Activated T-helper 2 cell treated with anti-CD3 and anti-CD28 coated beads, Interferon-gamma antibody, Interleukin-2, Interleukin-4, amounts not matched to agents 10 μg/mL and 5 μg/mL and 100 μg/mL, durations not matched to agents 14 hours and 24 hours and 36 hours (primary cell): ENCODE data around the gene ZDHHC1. TPM values are rescaled to one million over a fixed set of nuclear protein-coding genes. Genes with fewer than 3 reads are reported as not detected.
A peak's percentile ranks its signal among the peaks of the same experiment; 100 is the strongest.

ENCODE experiments used
- DNase-seq: peaks from one replicate; pipeline ENCODE4 v3.0.0; 2021; ENCODE audit warnings: low spot score
- H3K27ac Mint-ChIP-seq: one replicate; pipeline ENCODE4 v1.8.0; 2021; ENCODE audit warnings: mixed read lengths
- H3K27me3 Mint-ChIP-seq: one replicate; pipeline ENCODE4 v1.8.0; 2021; ENCODE audit warnings: low read depth, mixed read lengths
- H3K36me3 Mint-ChIP-seq: one replicate; pipeline ENCODE4 v1.8.0; 2021; ENCODE audit warnings: low read depth, mixed read lengths
- H3K4me1 Mint-ChIP-seq: one replicate; pipeline ENCODE4 v1.8.0; 2021; ENCODE audit warnings: low read depth, mixed read lengths
- H3K4me3 Mint-ChIP-seq: one replicate; pipeline ENCODE4 v1.8.0; 2021; ENCODE audit warnings: low read depth, mild to moderate bottlenecking, moderate library complexity, mixed read lengths
- H3K9me3 Mint-ChIP-seq: one replicate; pipeline ENCODE4 v1.8.0; 2021; ENCODE audit warnings: mixed read lengths
- intact Hi-C: fragments of 100-400 bp; cut with micrococcal nuclease; formaldehyde crosslinking; loops from one replicate; pipeline ENCODE4 v1.15.1; 2023
- total RNA-seq: library from RNA; stranded (reverse); gene quantifications from 2 replicates; pipeline ENCODE4 v1.2.3, GENCODE V29; 2022

The ZDHHC1 gene
- total RNA-seq, 1 donor from 2014 or later, result 1.4 TPM

- Mint-ChIP-seq H3K27ac (no peak overlapping the region), H3K9me3 (no peaks in the 10 kb centered on the region), H3K4me3 (no peak overlapping the region), H3K36me3 (no peaks in the 10 kb centered on the region), H3K27me3 (no peaks in the 10 kb centered on the region), H3K4me1 (peaks cover 3% of the 10 kb centered on the region)
- intact Hi-C loops, result no loop called here
- no peak for DNase-seq
Observed at GRCh38 chr16:67445441-67445912, 29.2 kb upstream of the ZDHHC1 start.

GRCh38 chr16:67445126-67445426, 28.8 kb upstream of the ZDHHC1 start:
- no peak overlapping the region for H3K27ac Mint-ChIP-seq
- no peaks in the 10 kb centered on the region for H3K36me3 Mint-ChIP-seq
- no peak for DNase-seq
- intact Hi-C loops, result no loop called here
- peaks cover 3% of the 10 kb centered on the region for H3K4me1 Mint-ChIP-seq
- H3K4me3 Mint-ChIP-seq, result no peak overlapping the region
- no peaks in the 10 kb centered on the region for H3K9me3 Mint-ChIP-seq
- H3K27me3 Mint-ChIP-seq, result no peaks in the 10 kb centered on the region

GRCh38 chr16:67444259-67445125, 28.2 kb upstream of the ZDHHC1 start:
- no peak overlapping the region for H3K27ac Mint-ChIP-seq
- H3K4me1 Mint-ChIP-seq, result peaks cover 3% of the 10 kb centered on the region
- H3K9me3 Mint-ChIP-seq, result no peaks in the 10 kb centered on the region
- no peak for DNase-seq
- no peaks in the 10 kb centered on the region for H3K36me3 Mint-ChIP-seq
- no peak overlapping the region for H3K4me3 Mint-ChIP-seq
- no peaks in the 10 kb centered on the region for H3K27me3 Mint-ChIP-seq
- intact Hi-C loops, result no loop called here

- H3K4me1 Mint-ChIP-seq, result peaks cover 3% of the 10 kb centered on the region
- DNase-seq, result no peak
- peaks cover 7% of the 10 kb centered on the region for H3K36me3 Mint-ChIP-seq
- H3K27ac Mint-ChIP-seq, result no peak overlapping the region
- H3K9me3 Mint-ChIP-seq, result no peaks in the 10 kb centered on the region
- no peak overlapping the region for H3K4me3 Mint-ChIP-seq
- H3K27me3 Mint-ChIP-seq, result no peaks in the 10 kb centered on the region
- intact Hi-C loops, result no loop called here
Observed at GRCh38 chr16:67443265-67443664, 27.0 kb upstream of the ZDHHC1 start.

GRCh38 chr16:67442581-67443255, 26.4 kb upstream of the ZDHHC1 start:
- intact Hi-C loops, result no loop called here
- Mint-ChIP-seq H3K27ac (no peak overlapping the region), H3K27me3 (no peaks in the 10 kb centered on the region), H3K36me3 (peaks cover 9% of the 10 kb centered on the region), H3K4me1 (peaks cover 3% of the 10 kb centered on the region), H3K4me3 (no peak overlapping the region), H3K9me3 (no peaks in the 10 kb centered on the region)
- DNase-seq, result no peak

- H3K36me3 Mint-ChIP-seq, result peaks cover 9% of the 10 kb centered on the region
- no peaks in the 10 kb centered on the region for H3K27me3 Mint-ChIP-seq
- H3K9me3 Mint-ChIP-seq, result no peaks in the 10 kb centered on the region
- no peaks in the 10 kb centered on the region for H3K4me1 Mint-ChIP-seq
- intact Hi-C loops, result no loop called here
- no peak overlapping the region for H3K4me3 Mint-ChIP-seq
- DNase-seq, result no peak
- H3K27ac Mint-ChIP-seq, result no peak overlapping the region
Observed at GRCh38 chr16:67441907-67442306, 25.6 kb upstream of the ZDHHC1 start.

- H3K27ac Mint-ChIP-seq, result no peak overlapping the region
- intact Hi-C loops, result no loop called here
- H3K36me3 Mint-ChIP-seq, result peaks cover 9% of the 10 kb centered on the region
- DNase-seq, result no peak
- no peaks in the 10 kb centered on the region for H3K4me1 Mint-ChIP-seq
- no peaks in the 10 kb centered on the region for H3K9me3 Mint-ChIP-seq
- no peaks in the 10 kb centered on the region for H3K27me3 Mint-ChIP-seq
- no peak overlapping the region for H3K4me3 Mint-ChIP-seq
Observed at GRCh38 chr16:67441271-67441753, 25.0 kb upstream of the ZDHHC1 start.

GRCh38 chr16:67438824-67439393, 22.6 kb upstream of the ZDHHC1 start:
- peak overlapping the region; percentile 59 for H3K27ac Mint-ChIP-seq
- intact Hi-C loops, result no loop called here
- peaks cover 9% of the 10 kb centered on the region for H3K36me3 Mint-ChIP-seq
- no peak overlapping the region for H3K4me3 Mint-ChIP-seq
- no peak for DNase-seq
- H3K9me3 Mint-ChIP-seq, result no peaks in the 10 kb centered on the region
- no peaks in the 10 kb centered on the region for H3K4me1 Mint-ChIP-seq
- H3K27me3 Mint-ChIP-seq, result no peaks in the 10 kb centered on the region

- no peaks in the 10 kb centered on the region for H3K4me1 Mint-ChIP-seq
- intact Hi-C loops, result no loop called here
- no peaks in the 10 kb centered on the region for H3K9me3 Mint-ChIP-seq
- no peak overlapping the region for H3K27ac Mint-ChIP-seq
- peaks cover 9% of the 10 kb centered on the region for H3K36me3 Mint-ChIP-seq
- peaks cover 2% of the 10 kb centered on the region for H3K27me3 Mint-ChIP-seq
- no peak for DNase-seq
- H3K4me3 Mint-ChIP-seq, result no peak overlapping the region
Observed at GRCh38 chr16:67438098-67438791, 22.0 kb upstream of the ZDHHC1 start.

- H3K4me3 Mint-ChIP-seq, result no peak overlapping the region
- no peaks in the 10 kb centered on the region for H3K4me1 Mint-ChIP-seq
- H3K9me3 Mint-ChIP-seq, result no peaks in the 10 kb centered on the region
- peaks cover 5% of the 10 kb centered on the region for H3K27me3 Mint-ChIP-seq
- DNase-seq, result no peak
- peaks cover 9% of the 10 kb centered on the region for H3K36me3 Mint-ChIP-seq
- intact Hi-C loops, result no loop called here
- H3K27ac Mint-ChIP-seq, result no peak overlapping the region
Observed at GRCh38 chr16:67437513-67437912, 21.2 kb upstream of the ZDHHC1 start.

- no peaks in the 10 kb centered on the region for H3K4me1 Mint-ChIP-seq
- DNase-seq, result no peak
- H3K4me3 Mint-ChIP-seq, result no peak overlapping the region
- no peaks in the 10 kb centered on the region for H3K9me3 Mint-ChIP-seq
- no peak overlapping the region for H3K27ac Mint-ChIP-seq
- H3K27me3 Mint-ChIP-seq, result peaks cover 11% of the 10 kb centered on the region
- intact Hi-C loops, result no loop called here
- H3K36me3 Mint-ChIP-seq, result peaks cover 9% of the 10 kb centered on the region
Observed at GRCh38 chr16:67436640-67437193, 20.4 kb upstream of the ZDHHC1 start.

GRCh38 chr16:67435758-67436164, 19.5 kb upstream of the ZDHHC1 start:
- peaks cover 9% of the 10 kb centered on the region for H3K36me3 Mint-ChIP-seq
- H3K4me1 Mint-ChIP-seq, result peaks cover 3% of the 10 kb centered on the region
- H3K9me3 Mint-ChIP-seq, result no peaks in the 10 kb centered on the region
- DNase-seq, result no peak
- intact Hi-C loops, result no loop called here
- no peak overlapping the region for H3K4me3 Mint-ChIP-seq
- peaks cover 15% of the 10 kb centered on the region for H3K27me3 Mint-ChIP-seq
- no peak overlapping the region for H3K27ac Mint-ChIP-seq
